GM18951 (cell line): Measurements from ENCODE around the gene ACSM6.

Source experiments
- POLR2A ChIP-seq: IDR thresholded peaks from 4 replicates; pipeline ENCODE4 v1.6.1; 2011; ENCODE audit warnings: mild to moderate bottlenecking; ENCODE audit not compliant: insufficient read length, insufficient read depth; ENCODE audit errors: extremely low read depth
- in situ Hi-C: fragments of 300-500 bp; cut with MboI; formaldehyde crosslinking; loops from one replicate; pipeline ENCODE4 v1.12.0; 2022; ENCODE audit warnings: low sequenced_read_pairs, mixed read lengths, inconsistent platforms; ENCODE audit not compliant: unreplicated experiment

Gene ACSM6

GRCh38 chr10:95193944-95194343, at the start of gene ACSM6:
Gene ACSM6, plus strand, starts transcription at chr10:95194238. Its CDS starts 248 bp downstream, at chr10:95194486.
- no peak for TF ChIP-seq POLR2A
- in situ Hi-C loops, result no loop called here

GRCh38 chr10:95168694-95169093, 25.3 kb upstream of the ACSM6 start:
- no peak for TF ChIP-seq POLR2A
- in situ Hi-C loops, result no loop called here

GRCh38 chr10:95169522-95169921, 24.5 kb upstream of the ACSM6 start:
- no peak for TF ChIP-seq POLR2A
- in situ Hi-C loops, result no loop called here

- TF ChIP-seq POLR2A, result no peak
- in situ Hi-C loops, result loop anchor here (10.0 kb wide), 1 partner anchor 194 kb away; no protein-coding TSS in a partner anchor
Observed at GRCh38 chr10:95170790-95171189, 23.2 kb upstream of the ACSM6 start.

GRCh38 chr10:95171336-95171735, 22.7 kb upstream of the ACSM6 start:
- in situ Hi-C loops, result loop anchor here (10.0 kb wide), 1 partner anchor 193 kb away; no protein-coding TSS in a partner anchor
- no peak for TF ChIP-seq POLR2A

- no peak for TF ChIP-seq POLR2A
- in situ Hi-C loops, result loop anchor here (10.0 kb wide), 1 partner anchor 192 kb away; no protein-coding TSS in a partner anchor
Observed at GRCh38 chr10:95172851-95173250, 21.2 kb upstream of the ACSM6 start.

- TF ChIP-seq POLR2A, result no peak
- in situ Hi-C loops, result loop anchor here (10.0 kb wide), 1 partner anchor 189 kb away; no protein-coding TSS in a partner anchor
Observed at GRCh38 chr10:95176101-95176500, 17.9 kb upstream of the ACSM6 start.

- in situ Hi-C loops, result loop anchor here (10.0 kb wide), 1 partner anchor 187 kb away; no protein-coding TSS in a partner anchor
- no peak for TF ChIP-seq POLR2A
Observed at GRCh38 chr10:95177429-95177828, 16.6 kb upstream of the ACSM6 start.

- in situ Hi-C loops, result loop anchor here (10.0 kb wide), 1 partner anchor 187 kb away; no protein-coding TSS in a partner anchor
- TF ChIP-seq POLR2A, result no peak
Observed at GRCh38 chr10:95178266-95178665, 15.8 kb upstream of the ACSM6 start.

- in situ Hi-C loops, result loop anchor here (10.0 kb wide), 1 partner anchor 186 kb away; no protein-coding TSS in a partner anchor
- TF ChIP-seq POLR2A, result no peak
Observed at GRCh38 chr10:95178797-95179196, 15.2 kb upstream of the ACSM6 start.

- no peak for TF ChIP-seq POLR2A
- in situ Hi-C loops, result no loop called here
Observed at GRCh38 chr10:95181726-95182125, 12.3 kb upstream of the ACSM6 start.

- in situ Hi-C loops, result no loop called here
- peak; percentile 39 for TF ChIP-seq POLR2A
Observed at GRCh38 chr10:95183271-95184230, 10.5 kb upstream of the ACSM6 start.

- in situ Hi-C loops, result no loop called here
Observed at GRCh38 chr10:95187617-95188016, 6.4 kb upstream of the ACSM6 start.

GRCh38 chr10:95188593-95188992, 5.4 kb upstream of the ACSM6 start:
- TF ChIP-seq POLR2A, result no peak
- in situ Hi-C loops, result no loop called here

More at GRCh38 chr10:95187617-95188016, 6.4 kb upstream of the ACSM6 start:
- no peak for TF ChIP-seq POLR2A
